ENCODE data around the gene STARD6.
"Not testable (repeated sequence)": the region's sequence is repeated elsewhere in the genome, so short reads cannot be mapped to it uniquely, and the experiment has no call there.

The STARD6 gene

DNA sequence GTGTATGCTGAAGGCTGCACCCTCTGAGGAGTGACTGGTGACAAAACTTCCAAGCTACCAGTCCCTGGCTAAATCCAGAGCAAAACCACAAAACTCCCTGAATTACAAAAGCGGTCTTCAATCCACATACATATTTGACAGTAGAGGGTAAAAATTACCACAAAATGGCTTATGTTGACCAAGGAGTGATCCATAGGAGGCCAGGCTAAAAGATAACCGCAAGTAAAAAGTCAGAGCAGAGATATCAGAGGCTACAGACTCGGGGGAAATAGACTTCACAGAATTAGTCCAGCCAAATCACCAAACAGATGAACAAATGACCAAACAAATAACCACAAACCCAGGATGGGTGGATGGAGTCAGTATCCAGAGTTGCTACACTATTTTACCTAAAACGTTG is 19.4 kb downstream of the STARD6 start:
- no peak for DNase-seq (ENCODE audit: low read depth)

- DNase-seq (ENCODE audit: low read depth) = no peak
These were observed 22.0 kb downstream of the STARD6 start for GRCh38 chr18:54335638-54336173.

DNA sequence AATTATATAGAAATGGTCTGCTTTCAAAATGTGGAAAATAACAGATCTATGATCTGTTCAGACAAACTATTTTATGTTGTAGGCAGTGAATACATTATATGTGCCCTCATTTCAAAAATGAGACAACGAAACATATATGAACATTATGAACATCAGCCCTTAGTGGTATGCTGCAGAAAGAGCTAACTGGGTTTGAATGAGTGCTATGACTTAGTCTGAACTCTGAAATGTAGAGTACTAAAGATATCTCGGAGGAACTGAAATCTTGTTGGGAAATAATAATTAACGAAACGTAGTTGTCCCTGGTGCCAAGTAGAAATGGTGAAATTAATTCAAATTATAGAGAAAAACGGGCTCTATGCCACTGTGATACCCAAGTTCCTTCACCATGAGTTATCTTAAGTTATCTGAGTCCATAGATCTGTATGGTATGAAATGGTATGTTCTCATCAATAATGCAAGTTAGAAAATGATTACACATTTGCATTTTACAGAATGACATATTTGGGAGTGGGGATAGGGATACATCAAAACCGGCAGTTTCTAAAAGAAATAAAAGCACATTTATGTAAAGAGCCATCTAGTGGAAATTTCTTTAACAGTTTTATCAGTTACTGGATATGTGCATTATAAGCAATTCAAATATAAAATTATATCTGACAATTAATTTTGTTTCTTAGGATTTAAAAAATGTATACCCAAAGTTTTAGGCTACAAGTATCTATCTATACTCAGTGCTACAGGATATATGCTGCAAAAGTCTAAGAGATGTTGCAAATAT is 26.7 kb downstream of the STARD6 start:
- no peak for DNase-seq (ENCODE audit: low read depth)

DNA sequence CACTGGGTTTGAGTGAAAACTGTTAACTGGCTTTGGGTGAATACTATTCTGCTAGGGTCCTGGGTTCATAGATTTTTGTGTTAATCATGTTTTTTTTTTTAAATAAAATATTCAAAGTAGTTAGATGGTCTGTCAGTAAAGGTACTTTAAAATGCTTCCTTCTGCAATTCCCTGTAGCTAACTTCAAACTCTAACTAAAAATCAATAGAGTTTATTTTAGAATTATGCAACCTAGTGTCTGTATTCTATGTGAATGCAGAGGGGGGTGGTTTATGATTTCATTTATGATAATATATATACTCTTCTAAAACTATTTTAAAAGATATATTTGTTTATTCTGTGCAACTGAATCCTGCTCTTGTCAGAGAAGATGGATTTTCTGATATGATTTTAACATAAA is 27.9 kb downstream of the STARD6 start:
- no peak for DNase-seq (ENCODE audit: low read depth)

DNA sequence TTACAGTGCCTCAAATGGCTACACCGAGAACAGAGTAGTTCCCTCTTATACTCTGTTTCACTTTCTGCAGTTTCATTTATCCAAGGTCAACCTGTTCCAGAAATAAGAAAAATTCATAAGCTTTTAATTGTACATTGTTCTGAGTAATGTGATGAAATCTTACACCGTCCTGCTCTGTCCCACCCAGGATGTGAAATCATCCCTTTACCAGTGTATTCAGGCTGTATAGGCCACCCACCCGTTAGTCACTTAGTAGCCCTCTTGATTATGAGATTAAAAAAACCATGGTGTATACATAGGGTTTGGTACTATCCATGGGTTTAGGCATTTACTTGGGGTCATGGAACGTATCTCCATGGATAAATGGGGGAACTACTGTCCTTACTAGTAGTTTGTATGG is 29.8 kb downstream of the STARD6 start:
- no peak for DNase-seq (ENCODE audit: low read depth)

DNA sequence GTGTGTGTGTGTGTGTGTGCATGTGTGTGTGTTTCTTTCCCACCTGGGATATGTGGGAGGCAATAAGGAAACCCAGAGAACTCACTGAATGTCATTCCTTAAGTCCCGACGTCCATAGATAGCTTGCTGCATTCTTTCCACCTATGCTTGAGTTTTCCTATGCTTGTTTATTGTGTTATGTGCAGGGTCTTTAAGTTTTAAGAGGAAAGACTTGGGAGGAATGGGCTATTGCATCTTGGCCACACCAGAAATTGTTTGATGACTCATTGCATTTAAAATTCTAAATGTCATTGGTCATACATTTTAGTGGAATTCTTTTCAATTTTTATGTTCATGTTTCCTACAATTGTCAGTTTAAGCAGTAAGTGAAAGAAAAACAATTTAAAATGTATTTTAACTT is 33.7 kb downstream of the STARD6 start:
- DNase-seq (ENCODE audit: low read depth) = no peak

DNA sequence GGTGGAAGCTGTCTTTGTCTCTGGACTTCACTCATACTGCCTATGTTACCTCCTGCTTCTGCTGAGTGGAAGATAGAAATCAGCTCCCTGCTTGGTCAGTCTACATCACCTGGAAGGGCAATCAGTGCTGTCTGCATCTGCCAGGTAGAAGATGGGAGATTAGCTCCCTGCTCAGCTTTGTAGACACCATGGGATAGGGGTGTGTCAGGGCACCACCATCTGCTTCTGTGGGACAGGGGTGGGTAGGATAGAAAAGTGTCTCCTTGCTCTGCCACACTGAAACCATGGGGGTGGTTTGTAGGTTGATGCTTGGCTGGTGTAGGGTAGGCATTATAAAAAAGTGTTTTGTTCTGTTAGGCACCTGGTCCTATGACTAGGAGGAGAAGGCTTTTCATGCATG is 34.1 kb downstream of the STARD6 start:
- DNase-seq (ENCODE audit: low read depth) = no peak

DNA sequence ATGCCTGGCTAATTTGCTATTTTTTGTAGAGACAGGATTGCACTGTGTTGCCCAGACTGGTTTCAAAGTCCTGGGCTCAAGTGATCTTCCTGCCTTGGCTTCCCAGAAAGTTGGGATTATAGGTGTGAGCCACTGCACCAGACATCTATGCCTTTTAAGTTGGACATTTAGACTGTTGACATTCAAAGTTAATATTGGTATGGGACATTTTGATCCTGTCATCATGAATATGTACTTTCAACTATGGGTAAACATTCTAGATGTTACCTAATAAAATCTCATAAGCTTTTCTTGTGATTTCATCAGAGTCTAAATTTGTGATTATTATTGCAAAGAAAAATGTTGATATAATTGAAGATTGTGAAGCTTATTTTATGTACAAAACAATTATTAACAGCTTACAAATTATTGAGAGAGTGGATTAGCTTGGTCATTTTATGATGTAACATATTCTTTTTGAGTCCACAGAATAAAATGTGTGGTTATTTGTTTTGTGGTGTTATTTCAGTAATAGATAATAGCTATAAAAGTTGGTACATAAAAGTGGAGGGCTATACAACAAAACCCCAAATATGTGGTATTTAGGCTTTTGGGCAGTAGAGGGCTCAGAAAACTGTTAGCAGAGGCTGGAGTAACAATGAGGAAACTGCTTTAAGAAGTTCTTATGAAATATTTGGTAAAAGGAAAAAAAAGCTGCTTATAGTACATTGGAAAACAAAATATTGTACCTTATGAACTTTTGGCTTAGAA is 41.4 kb downstream of the STARD6 start:
- no peak for DNase-seq (ENCODE audit: low read depth)

- DNase-seq (ENCODE audit: low read depth) = not testable (repeated sequence)
These were observed 48.1 kb downstream of the STARD6 start for GRCh38 chr18:54309564-54309963.

DNA sequence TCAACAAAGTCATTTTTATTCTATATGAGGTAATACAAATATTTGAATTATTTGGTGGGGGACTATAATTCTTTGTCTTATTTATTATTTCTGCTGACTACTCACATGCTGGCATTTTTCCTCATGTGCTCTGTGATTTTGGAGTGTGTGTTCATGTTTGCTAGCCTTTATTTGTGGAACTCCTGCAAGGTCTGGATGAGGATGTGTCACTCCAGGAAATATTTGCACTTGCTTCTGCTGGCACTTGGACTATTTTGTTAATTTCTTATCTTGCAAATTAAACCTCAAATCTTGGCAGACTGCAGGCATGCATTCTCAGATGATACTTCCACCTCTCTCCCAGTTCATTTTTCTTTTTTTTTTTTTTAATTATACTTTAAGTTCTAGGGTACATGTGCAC is 54.2 kb downstream of the STARD6 start:
- DNase-seq (ENCODE audit: low read depth) = no peak

- DNase-seq (ENCODE audit: low read depth) = not testable (repeated sequence)
These were observed 58.7 kb downstream of the STARD6 start for GRCh38 chr18:54298991-54299390.

DNA sequence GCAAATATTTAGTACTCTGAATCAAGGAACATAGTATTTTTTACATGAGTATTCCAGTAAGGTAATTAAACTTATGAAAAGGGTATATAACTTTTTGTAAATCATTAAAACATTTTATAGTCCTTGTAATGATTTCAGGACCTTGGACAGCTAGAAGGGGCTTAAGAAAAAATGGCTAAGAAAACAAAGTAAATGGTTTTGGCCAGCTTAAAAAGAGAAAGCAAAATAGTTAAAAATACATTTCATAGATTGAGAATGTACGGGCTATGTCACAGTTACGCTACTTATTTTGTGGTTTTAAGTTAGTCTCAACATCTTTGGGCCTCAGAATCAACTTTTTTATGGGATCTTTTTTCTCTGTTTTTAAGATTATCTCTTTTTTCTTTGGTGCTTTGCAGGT is 61.6 kb downstream of the STARD6 start:
- no peak for DNase-seq (ENCODE audit: low read depth)

DNA sequence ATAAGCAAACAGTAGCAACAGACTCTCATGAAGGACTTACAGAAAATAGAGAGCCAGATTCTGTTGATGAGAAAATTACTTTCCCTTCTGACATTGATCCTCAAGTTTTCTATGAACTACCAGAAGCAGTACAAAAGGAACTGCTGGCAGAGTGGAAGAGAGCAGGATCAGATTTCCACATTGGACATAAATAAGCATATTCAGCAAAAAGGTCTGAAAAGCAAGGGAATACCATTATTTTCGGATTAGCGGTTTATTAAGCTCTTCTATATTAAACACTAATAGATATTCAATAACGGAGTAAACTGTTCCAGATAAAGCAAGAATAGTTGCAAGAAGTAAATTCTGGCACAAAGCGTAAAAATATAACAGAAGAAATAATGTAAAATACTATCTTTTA is 63.4 kb downstream of the STARD6 start:
- DNase-seq (ENCODE audit: low read depth) = no peak

DNA sequence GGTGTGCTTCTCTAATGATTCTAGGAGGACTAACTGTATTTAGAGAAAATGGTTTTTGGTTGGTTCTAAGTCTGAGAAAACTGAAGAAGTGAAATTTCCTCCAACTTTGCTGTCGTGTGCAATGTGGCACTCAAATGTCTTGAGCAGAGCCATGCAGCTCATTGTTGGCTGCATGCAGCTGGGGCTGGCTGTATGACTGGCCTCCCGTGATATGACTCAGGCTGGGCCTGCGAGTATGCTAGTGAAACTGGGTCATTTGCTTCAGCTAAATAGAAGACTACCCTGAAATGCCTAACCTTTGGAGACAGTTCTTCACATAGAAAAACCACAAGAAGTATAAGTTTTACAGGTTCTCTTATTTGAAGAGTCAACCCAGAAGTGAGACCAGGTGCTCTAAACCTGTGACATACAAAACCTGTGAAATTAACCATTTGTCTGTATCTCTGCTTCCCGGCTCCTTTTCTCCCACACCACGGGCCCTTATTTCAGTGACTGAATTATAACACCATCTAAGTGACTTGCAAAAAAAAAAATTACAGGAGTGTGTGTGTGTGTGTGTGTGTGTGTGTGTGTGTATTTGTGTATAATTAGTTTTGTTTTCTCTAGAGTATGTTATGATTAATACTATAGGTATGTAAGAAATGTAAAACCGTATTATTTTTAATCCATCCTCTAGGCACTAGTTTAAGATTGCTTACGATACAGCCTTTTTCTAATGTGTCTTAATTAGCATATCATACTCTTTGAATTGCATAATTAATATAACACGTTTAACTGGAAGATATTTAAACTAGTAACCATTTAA is 72.5 kb downstream of the STARD6 start:
- DNase-seq (ENCODE audit: low read depth) = peak; percentile 38

DNA sequence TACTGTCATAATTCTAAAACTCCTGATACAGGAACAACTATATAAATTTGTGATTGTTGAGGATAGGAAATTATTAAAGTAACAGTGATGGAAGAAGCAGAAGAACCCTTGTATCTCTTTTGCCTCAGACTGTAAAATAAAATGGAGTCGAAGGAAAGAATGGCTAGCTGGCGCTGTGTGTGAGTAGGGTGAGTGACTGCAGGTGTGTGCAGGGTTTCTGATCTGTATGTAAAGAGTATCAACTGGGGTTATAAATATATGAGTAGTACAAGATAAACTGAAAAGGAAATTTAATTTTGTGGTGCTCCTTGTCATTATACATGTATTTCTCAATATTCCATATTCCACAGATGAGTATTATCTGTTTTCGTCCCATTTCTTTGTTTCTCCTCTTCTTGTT is 73.1 kb downstream of the STARD6 start:
- DNase-seq (ENCODE audit: low read depth) = no peak

DNA sequence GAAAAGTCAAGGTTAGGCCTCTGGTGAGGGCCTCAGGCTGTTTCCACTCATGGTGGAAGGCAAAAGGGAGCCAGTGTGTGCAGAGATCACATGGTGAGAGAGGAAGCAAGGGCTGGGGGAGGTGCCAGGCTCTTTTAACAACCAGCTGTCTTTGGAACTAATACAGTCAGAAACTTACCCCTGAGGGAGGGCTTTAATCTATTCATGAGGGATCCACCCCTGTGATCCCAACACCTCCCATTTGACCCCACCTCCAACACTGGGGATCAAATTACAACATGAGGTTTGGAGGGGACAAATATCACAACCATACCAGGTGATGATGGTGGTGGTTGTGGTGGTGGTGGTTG is 77.5 kb downstream of the STARD6 start:
- no peak for DNase-seq (ENCODE audit: low read depth)

- no peak for DNase-seq (ENCODE audit: low read depth)
These were observed 78.0 kb downstream of the STARD6 start for GRCh38 chr18:54279477-54280219.

DNA sequence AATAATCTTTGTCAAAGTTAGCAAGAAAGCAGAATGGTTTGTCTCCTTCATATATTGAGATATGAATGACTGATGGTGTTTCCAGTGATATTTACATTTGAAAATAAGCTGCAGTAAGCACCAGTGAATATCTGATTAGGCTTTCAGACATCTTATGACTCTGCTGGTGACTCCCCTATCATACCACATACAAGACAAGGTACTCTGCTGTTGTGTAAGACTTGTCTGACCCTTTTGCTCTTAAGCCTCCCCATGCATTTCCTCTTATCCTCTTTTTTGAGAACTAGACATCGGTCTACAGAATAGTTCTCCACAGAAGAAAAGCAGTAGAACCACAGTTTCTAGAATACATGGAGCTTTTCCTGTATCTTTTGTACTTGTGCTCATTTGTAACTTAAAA is 79.0 kb downstream of the STARD6 start:
- DNase-seq (ENCODE audit: low read depth) = no peak

- DNase-seq (ENCODE audit: low read depth) = no peak
These were observed 79.8 kb downstream of the STARD6 start for GRCh38 chr18:54277899-54278298.

All from stromal cell of bone marrow (primary cell).